Astrocyte (in vitro differentiated cells and primary cell): ENCODE measurements around the gene RBP5. TPM values are rescaled to one million over a fixed set of nuclear protein-coding genes. Genes with fewer than 3 reads are reported as not detected.
A peak's percentile ranks its signal among the peaks of the same experiment; 100 is the strongest.

ENCODE experiments used
- DNase-seq: peaks from one replicate; pipeline ENCODE4 v3.0.0-alpha.2; 2010; ENCODE audit warnings: low read depth
- FAIRE-seq: peaks from 2 replicates; lab custom pipeline; 2011; peaks lifted over from hg19 to GRCh38; lab: Jason Lieb, UNC
- H2AFZ ChIP-seq: 2 replicates; pipeline ENCODE4 v1.6.0; 2012; ENCODE audit warnings: low read depth, low read length, inconsistent platforms
- H3K27ac ChIP-seq: 2 replicates; pipeline ENCODE4 v1.5.1; 2011; ENCODE audit warnings: low read depth, low read length, inconsistent platforms
- H3K27me3 ChIP-seq: 2 replicates; pipeline ENCODE4 v1.6.0; 2011; ENCODE audit warnings: low read length, inconsistent platforms; ENCODE audit not compliant: insufficient read depth
- H3K36me3 ChIP-seq: 2 replicates; pipeline ENCODE4 v1.5.1; 2011; ENCODE audit warnings: low read length, inconsistent platforms; ENCODE audit not compliant: insufficient read depth
- H3K4me1 ChIP-seq: 2 replicates; pipeline ENCODE4 v1.5.1; 2011; ENCODE audit warnings: low read length, inconsistent platforms; ENCODE audit not compliant: insufficient read depth
- H3K4me2 ChIP-seq: 2 replicates; pipeline ENCODE4 v1.6.0; 2012; ENCODE audit warnings: low read length, inconsistent platforms
- H3K4me3 ChIP-seq: 2 replicates; pipeline ENCODE4 v1.5.1; 2011; ENCODE audit warnings: low read depth, mild to moderate bottlenecking, low read length, inconsistent platforms; ENCODE audit not compliant: insufficient read depth
- H3K79me2 ChIP-seq: 2 replicates; pipeline ENCODE4 v1.6.0; 2012; ENCODE audit warnings: mild to moderate bottlenecking, low read length, inconsistent platforms; ENCODE audit not compliant: insufficient read depth
- H3K9ac ChIP-seq: 2 replicates; pipeline ENCODE4 v1.6.0; 2012; ENCODE audit warnings: mild to moderate bottlenecking, low read length, inconsistent platforms
- H3K9me3 ChIP-seq: 2 replicates; pipeline ENCODE4 v1.5.1; 2012; ENCODE audit warnings: low read depth, mild to moderate bottlenecking, low read length, inconsistent platforms; ENCODE audit not compliant: insufficient read depth
- H4K20me1 ChIP-seq: 2 replicates; pipeline ENCODE4 v1.6.0; 2012; ENCODE audit warnings: low read length, inconsistent platforms; ENCODE audit not compliant: insufficient read depth
- H3K27ac Mint-ChIP-seq: one replicate; pipeline ENCODE4 v1.8.0; 2021; ENCODE audit warnings: mild to moderate bottlenecking, mixed read lengths; ENCODE audit not compliant: unreplicated experiment
- H3K27me3 Mint-ChIP-seq: one replicate; pipeline ENCODE4 v1.8.0; 2021; ENCODE audit warnings: low read depth, mixed read lengths; ENCODE audit not compliant: unreplicated experiment
- H3K36me3 Mint-ChIP-seq: one replicate; pipeline ENCODE4 v1.8.0; 2021; ENCODE audit warnings: low read depth, mixed read lengths; ENCODE audit not compliant: unreplicated experiment
- H3K4me1 Mint-ChIP-seq: one replicate; pipeline ENCODE4 v1.8.0; 2021; ENCODE audit warnings: low read depth, mixed read lengths; ENCODE audit not compliant: unreplicated experiment
- H3K4me3 Mint-ChIP-seq: one replicate; pipeline ENCODE4 v1.8.0; 2021; ENCODE audit warnings: mild to moderate bottlenecking, moderate library complexity, mixed read lengths; ENCODE audit not compliant: unreplicated experiment
- H3K9me3 Mint-ChIP-seq: one replicate; pipeline ENCODE4 v1.8.0; 2021; ENCODE audit warnings: mild to moderate bottlenecking, mixed read lengths; ENCODE audit not compliant: unreplicated experiment
- EZH2 ChIP-seq: IDR thresholded peaks from 2 replicates; pipeline ENCODE4 v1.6.1; 2012; ENCODE audit warnings: mild to moderate bottlenecking, low read length, inconsistent platforms; ENCODE audit not compliant: insufficient read depth
- total RNA-seq: library from RNA; stranded (reverse); gene quantifications from 2 replicates; pipeline ENCODE4 v1.2.1, GENCODE V29; 2021
- TF ChIP-seq, protein P1 (sequence below): IDR thresholded peaks from 2 replicates; pipeline ENCODE4 v1.5.1; 2011; ENCODE audit warnings: low read depth, mild to moderate bottlenecking, inconsistent platforms, low read length, moderate library complexity; ENCODE audit not compliant: insufficient read depth

Gene RBP5
- total RNA-seq, 1 donor from 2014 or later = not detected

- no peak overlapping the region for H3K4me2 ChIP-seq
- no peak overlapping the region for H3K27ac ChIP-seq
- H3K27me3 ChIP-seq = no peaks in the 10 kb centered on the region
- peaks cover 3% of the 10 kb centered on the region for H3K27me3 Mint-ChIP-seq
- DNase-seq (no peak), FAIRE-seq (no peak)
- peaks cover 8% of the 10 kb centered on the region for H3K4me1 Mint-ChIP-seq
- TF ChIP-seq, protein P1, sequence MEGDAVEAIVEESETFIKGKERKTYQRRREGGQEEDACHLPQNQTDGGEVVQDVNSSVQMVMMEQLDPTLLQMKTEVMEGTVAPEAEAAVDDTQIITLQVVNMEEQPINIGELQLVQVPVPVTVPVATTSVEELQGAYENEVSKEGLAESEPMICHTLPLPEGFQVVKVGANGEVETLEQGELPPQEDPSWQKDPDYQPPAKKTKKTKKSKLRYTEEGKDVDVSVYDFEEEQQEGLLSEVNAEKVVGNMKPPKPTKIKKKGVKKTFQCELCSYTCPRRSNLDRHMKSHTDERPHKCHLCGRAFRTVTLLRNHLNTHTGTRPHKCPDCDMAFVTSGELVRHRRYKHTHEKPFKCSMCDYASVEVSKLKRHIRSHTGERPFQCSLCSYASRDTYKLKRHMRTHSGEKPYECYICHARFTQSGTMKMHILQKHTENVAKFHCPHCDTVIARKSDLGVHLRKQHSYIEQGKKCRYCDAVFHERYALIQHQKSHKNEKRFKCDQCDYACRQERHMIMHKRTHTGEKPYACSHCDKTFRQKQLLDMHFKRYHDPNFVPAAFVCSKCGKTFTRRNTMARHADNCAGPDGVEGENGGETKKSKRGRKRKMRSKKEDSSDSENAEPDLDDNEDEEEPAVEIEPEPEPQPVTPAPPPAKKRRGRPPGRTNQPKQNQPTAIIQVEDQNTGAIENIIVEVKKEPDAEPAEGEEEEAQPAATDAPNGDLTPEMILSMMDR = no peak
- TF ChIP-seq EZH2 = no peak
- no peak overlapping the region for H2AFZ ChIP-seq
- no peaks in the 10 kb centered on the region for H3K9me3 ChIP-seq
- no peak overlapping the region for H3K4me3 ChIP-seq
- H3K27ac Mint-ChIP-seq = no peak overlapping the region
- H3K9me3 Mint-ChIP-seq = peaks cover 6% of the 10 kb centered on the region
- H3K36me3 Mint-ChIP-seq = peaks cover 32% of the 10 kb centered on the region
- H3K4me3 Mint-ChIP-seq = no peak overlapping the region
- no peak overlapping the region for H3K9ac ChIP-seq
- no peaks in the 10 kb centered on the region for H3K4me1 ChIP-seq
- no peaks in the 10 kb centered on the region for H4K20me1 ChIP-seq
- no peaks in the 10 kb centered on the region for H3K79me2 ChIP-seq
- H3K36me3 ChIP-seq = peaks cover 5% of the 10 kb centered on the region
Measured at GRCh38 chr12:7142809-7143465, 14.2 kb upstream of the RBP5 start.

GRCh38 chr12:7142056-7142644 lies 13.5 kb upstream of the RBP5 start:
- no peak for FAIRE-seq
- H3K9me3 Mint-ChIP-seq = peaks cover 6% of the 10 kb centered on the region

More at GRCh38 chr12:7142056-7142644, 13.5 kb upstream of the RBP5 start:
- Histone ChIP-seq H3K9ac (no peak overlapping the region), H3K9me3 (no peaks in the 10 kb centered on the region), H3K4me1 (no peaks in the 10 kb centered on the region), H2AFZ (no peak overlapping the region), H3K36me3 (peaks cover 5% of the 10 kb centered on the region), H3K79me2 (no peaks in the 10 kb centered on the region), H3K27me3 (no peaks in the 10 kb centered on the region), H3K4me3 (no peak overlapping the region), H3K4me2 (no peak overlapping the region), H4K20me1 (no peaks in the 10 kb centered on the region), H3K27ac (no peak overlapping the region)
- no peak for DNase-seq
- H3K27me3 Mint-ChIP-seq = peaks cover 3% of the 10 kb centered on the region
- TF ChIP-seq, protein P1 = peak; percentile 80
- no peak for TF ChIP-seq EZH2
- H3K4me1 Mint-ChIP-seq = peaks cover 8% of the 10 kb centered on the region
- H3K4me3 Mint-ChIP-seq = no peak overlapping the region
- peaks cover 35% of the 10 kb centered on the region for H3K36me3 Mint-ChIP-seq
- H3K27ac Mint-ChIP-seq = no peak overlapping the region
